Ovary (tissue), 3 donors: ENCODE measurements around the gene KMT2E.

Source experiments
- EP300 ChIP-seq: sonication (generic); formaldehyde crosslinking; IDR thresholded peaks from one replicate; pipeline ENCODE4 v1.6.1; 2017; ENCODE audit warnings: antibody characterized with exemption
- POLR2A ChIP-seq: fragments of 450-650 bp; IDR thresholded peaks from one replicate; pipeline ENCODE4 v1.6.1; 2017; ENCODE audit warnings: antibody characterized with exemption, mild to moderate bottlenecking, moderate library complexity
- TF ChIP-seq, protein P1 (sequence below), 3 donors: fragments of 450-650 bp in 2 of 3; fragments of 200-600 bp in 1 of 3; IDR thresholded peaks; one replicate each; pipeline versions ENCODE4 v1.5.1 to v1.8.0; 2016 to 2022; ENCODE audit warnings: antibody characterized with exemption in 3 of 3, mild to moderate bottlenecking in 1 of 3
- donor health status: DM: no; HTN: no; CAD: no.

DNA sequence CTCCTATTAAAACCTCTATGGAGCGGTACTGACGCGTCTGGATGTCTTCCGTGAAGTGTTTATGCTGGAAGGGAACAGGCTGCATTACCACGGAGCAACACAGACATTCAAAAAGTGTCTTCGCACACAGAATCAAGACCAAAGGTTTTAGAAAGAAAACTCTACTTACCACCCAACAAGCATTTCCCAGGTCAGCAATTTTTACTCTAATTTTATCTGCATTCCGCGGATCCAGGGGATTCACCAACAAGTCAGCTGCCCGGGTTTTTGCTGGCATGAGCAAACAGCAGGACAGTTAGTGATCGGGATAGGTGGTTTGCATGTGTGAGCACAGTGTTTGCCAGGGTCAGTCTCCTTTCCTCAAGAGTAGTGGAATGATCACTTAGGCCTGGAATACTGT lies 118.8 kb downstream of the KMT2E start:
- TF ChIP-seq POLR2A (no peak), EP300 (no peak)
- TF ChIP-seq, protein P1, sequence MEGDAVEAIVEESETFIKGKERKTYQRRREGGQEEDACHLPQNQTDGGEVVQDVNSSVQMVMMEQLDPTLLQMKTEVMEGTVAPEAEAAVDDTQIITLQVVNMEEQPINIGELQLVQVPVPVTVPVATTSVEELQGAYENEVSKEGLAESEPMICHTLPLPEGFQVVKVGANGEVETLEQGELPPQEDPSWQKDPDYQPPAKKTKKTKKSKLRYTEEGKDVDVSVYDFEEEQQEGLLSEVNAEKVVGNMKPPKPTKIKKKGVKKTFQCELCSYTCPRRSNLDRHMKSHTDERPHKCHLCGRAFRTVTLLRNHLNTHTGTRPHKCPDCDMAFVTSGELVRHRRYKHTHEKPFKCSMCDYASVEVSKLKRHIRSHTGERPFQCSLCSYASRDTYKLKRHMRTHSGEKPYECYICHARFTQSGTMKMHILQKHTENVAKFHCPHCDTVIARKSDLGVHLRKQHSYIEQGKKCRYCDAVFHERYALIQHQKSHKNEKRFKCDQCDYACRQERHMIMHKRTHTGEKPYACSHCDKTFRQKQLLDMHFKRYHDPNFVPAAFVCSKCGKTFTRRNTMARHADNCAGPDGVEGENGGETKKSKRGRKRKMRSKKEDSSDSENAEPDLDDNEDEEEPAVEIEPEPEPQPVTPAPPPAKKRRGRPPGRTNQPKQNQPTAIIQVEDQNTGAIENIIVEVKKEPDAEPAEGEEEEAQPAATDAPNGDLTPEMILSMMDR (IDR thresholded peaks at IDR 0.05): no peak
